Tibial nerve (tissue), 4 donors: Measurements from ENCODE around the gene GNG7. TPM values are rescaled to one million over a fixed set of nuclear protein-coding genes. Genes with fewer than 3 reads are reported as not detected.

Source experiments
- DNase-seq, 2 donors: peaks; one replicate each; pipeline ENCODE4 v3.0.0-alpha.2; 2019; ENCODE audit warnings: low spot score in 2 of 2
- H3K27ac ChIP-seq, 4 donors: fragments of 200-600 bp; sonication (generic) in 3 of 4; one replicate each; pipeline ENCODE4 v1.5.1; 2017 to 2019; ENCODE audit warnings: mild to moderate bottlenecking in 1 of 4
- H3K27me3 ChIP-seq, 2 donors: fragments of 200-600 bp; sonication (generic) in 1 of 2; one replicate each; pipeline versions ENCODE4 v1.5.1 to v1.6.0; 2017 to 2019
- H3K36me3 ChIP-seq, 3 donors: fragments of 200-600 bp; sonication (generic); one replicate each; pipeline ENCODE4 v1.5.1; 2018 to 2019
- H3K4me1 ChIP-seq, 4 donors: fragments of 200-600 bp; sonication (generic) in 3 of 4; one replicate each; pipeline ENCODE4 v1.5.1; 2017 to 2019
- H3K4me3 ChIP-seq, 4 donors: fragments of 200-600 bp; sonication (generic) in 3 of 4; one replicate each; pipeline ENCODE4 v1.5.1; 2017 to 2019; ENCODE audit warnings: mild to moderate bottlenecking in 1 of 4, moderate library complexity in 1 of 4
- H3K9me3 ChIP-seq, 4 donors: fragments of 200-600 bp; sonication (generic) in 3 of 4; one replicate each; pipeline ENCODE4 v1.5.1; 2017 to 2019
- CTCF ChIP-seq, 5 experiments: fragments of 200-600 bp in 3 of 5; fragments of 450-650 bp in 2 of 5; sonication (generic) in 3 of 5; IDR thresholded peaks; one replicate each; pipeline ENCODE4 v1.5.1; 2016 to 2019; ENCODE audit warnings: antibody characterized with exemption in 5 of 5, mild to moderate bottlenecking in 3 of 5, moderate library complexity in 2 of 5
- EP300 ChIP-seq, 2 donors: sonication (generic); formaldehyde crosslinking; IDR thresholded peaks; one replicate each; pipeline ENCODE4 v1.6.1; 2017; ENCODE audit warnings: antibody characterized with exemption in 2 of 2, mild to moderate bottlenecking in 1 of 2
- POLR2A ChIP-seq, 2 donors: fragments of 450-650 bp; IDR thresholded peaks; one replicate each; pipeline ENCODE4 v1.6.1; 2017; ENCODE audit warnings: antibody characterized with exemption in 2 of 2, mild to moderate bottlenecking in 2 of 2, moderate library complexity in 2 of 2
- WGBS, 2 donors: methylation state at CpG; one replicate each; pipeline ENCODE4 v1.1.5; 2018; 5-methylcytosine and 5-hydroxymethylcytosine counted together
- total RNA-seq, 4 donors: library from RNA; depleted of rRNA; stranded (reverse); fragments of >200 nt; gene quantifications; one replicate each; pipeline ENCODE4 v1.1.0, GENCODE V29; 2016

Gene GNG7
- total RNA-seq, 4 donors from 2014 or later, result 2.6 to 5.3 (median 3.5) TPM

GRCh38 chr19:2604747-2605329 is 97.7 kb downstream of the GNG7 start:
- Histone ChIP-seq H3K36me3 (no peaks in the 10 kb centered on the region), H3K4me1 (peaks cover 0 to 25% (median 0%) of the 10 kb centered on the region in 4 donors), H3K27ac (no peak overlapping the region), H3K4me3 (no peak overlapping the region), H3K9me3 (no peaks in the 10 kb centered on the region), H3K27me3 (no peaks in the 10 kb centered on the region)
- DNase-seq, result no peak
- WGBS, 2 donors, result 87 to 89% methylated on average over 8 of the region's 8 CpGs
- TF ChIP-seq POLR2A (IDR thresholded peaks at IDR 0.05) (no peak), EP300 (IDR thresholded peaks at IDR 0.05) (no peak), CTCF (IDR thresholded peaks at IDR 0.05) (no peak)

DNA sequence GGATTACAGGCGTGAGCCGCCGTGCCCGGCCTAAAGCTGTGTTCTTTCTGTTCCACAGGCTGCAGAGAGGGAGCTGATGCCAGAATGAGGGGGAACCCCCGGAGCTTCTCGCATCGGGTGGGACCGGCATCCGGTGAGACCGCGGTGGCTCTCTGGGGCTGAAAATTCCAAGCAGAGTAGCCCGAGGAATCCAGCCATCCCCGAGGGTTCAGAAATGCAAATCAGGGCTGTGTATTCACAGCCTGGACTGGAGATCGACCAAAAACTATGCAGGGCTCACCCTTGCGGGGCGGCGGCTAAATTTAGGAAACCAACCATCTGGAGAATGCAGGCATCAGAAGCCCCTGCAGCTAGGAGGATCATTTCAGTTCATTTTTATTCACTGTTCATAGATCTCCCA is 99.2 kb downstream of the GNG7 start:
- no peaks in the 10 kb centered on the region for H3K27me3 ChIP-seq
- TF ChIP-seq POLR2A (IDR thresholded peaks at IDR 0.05) (no peak), EP300 (IDR thresholded peaks at IDR 0.05) (peak in 1 of 2 donors; percentile 37)
- DNase-seq, result peak in 1 of 2 donors; percentile 51
- H3K27ac ChIP-seq, result peak overlapping the region; percentile 51 to 85 (median 66)
- peaks cover 0 to 37% (median 7%) of the 10 kb centered on the region in 4 donors for H3K4me1 ChIP-seq
- no peaks in the 10 kb centered on the region for H3K9me3 ChIP-seq
- H3K36me3 ChIP-seq, result no peaks in the 10 kb centered on the region
- 12 to 29% methylated on average over 17 of the region's 17 CpGs for WGBS, 2 donors
- peak overlapping the region in 2 of 4 donors; percentile 3 to 30 for H3K4me3 ChIP-seq

DNA sequence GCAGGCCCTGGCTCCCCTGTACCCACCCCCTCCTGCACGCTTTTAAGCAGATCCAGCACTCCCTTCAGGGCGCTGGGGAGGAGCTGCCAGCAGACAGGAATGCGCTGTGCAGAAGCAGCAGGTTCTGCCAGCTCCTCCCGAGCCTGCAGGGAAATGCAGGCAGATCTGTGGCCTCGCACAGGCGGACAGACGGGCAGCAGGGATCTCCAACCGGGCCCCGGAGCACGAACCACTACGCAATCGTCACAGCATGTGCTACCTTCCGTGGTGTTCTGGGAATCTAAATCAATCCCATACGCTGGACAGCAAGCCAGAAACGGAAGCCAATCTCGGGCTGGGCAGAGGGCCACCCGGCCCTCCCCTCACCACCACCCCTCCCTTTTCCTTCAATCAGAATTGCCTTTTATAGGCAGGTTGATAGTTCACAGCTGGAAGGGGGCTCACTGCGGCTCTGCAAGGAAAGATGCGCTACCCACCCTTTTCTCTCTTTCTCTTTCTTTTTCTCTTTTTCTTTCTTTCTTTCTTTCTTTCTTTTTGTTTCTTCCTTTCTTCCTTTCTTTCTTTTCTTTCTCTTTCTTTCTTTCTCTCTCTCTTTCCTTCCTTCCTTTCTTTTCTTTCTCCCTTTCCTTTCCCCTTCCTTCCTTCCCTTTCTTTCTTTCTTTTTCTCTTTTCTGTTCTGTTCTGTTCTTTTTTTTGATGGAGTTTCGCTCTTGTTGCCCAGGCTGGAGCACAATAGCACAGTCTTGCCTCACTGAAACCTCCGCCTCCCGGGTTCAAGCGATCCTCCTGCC is 99.9 kb downstream of the GNG7 start:
- Histone ChIP-seq H3K36me3 (no peaks in the 10 kb centered on the region), H3K9me3 (no peaks in the 10 kb centered on the region), H3K4me3 (peak overlapping the region in 2 of 4 donors; percentile 28 to 30), H3K27ac (peak overlapping the region; percentile 51 to 85 (median 66)), H3K4me1 (peaks cover 0 to 37% (median 7%) of the 10 kb centered on the region in 4 donors), H3K27me3 (no peaks in the 10 kb centered on the region)
- DNase-seq, result peak; percentile 61 to 76
- WGBS, 2 donors, result 34 to 35% methylated on average over 22 to 23 of the region's 23 CpGs
- TF ChIP-seq POLR2A (IDR thresholded peaks at IDR 0.05) (no peak), CTCF (IDR thresholded peaks at IDR 0.05) (no peak), EP300 (IDR thresholded peaks at IDR 0.05) (peak; percentile 86 to 92)

DNA sequence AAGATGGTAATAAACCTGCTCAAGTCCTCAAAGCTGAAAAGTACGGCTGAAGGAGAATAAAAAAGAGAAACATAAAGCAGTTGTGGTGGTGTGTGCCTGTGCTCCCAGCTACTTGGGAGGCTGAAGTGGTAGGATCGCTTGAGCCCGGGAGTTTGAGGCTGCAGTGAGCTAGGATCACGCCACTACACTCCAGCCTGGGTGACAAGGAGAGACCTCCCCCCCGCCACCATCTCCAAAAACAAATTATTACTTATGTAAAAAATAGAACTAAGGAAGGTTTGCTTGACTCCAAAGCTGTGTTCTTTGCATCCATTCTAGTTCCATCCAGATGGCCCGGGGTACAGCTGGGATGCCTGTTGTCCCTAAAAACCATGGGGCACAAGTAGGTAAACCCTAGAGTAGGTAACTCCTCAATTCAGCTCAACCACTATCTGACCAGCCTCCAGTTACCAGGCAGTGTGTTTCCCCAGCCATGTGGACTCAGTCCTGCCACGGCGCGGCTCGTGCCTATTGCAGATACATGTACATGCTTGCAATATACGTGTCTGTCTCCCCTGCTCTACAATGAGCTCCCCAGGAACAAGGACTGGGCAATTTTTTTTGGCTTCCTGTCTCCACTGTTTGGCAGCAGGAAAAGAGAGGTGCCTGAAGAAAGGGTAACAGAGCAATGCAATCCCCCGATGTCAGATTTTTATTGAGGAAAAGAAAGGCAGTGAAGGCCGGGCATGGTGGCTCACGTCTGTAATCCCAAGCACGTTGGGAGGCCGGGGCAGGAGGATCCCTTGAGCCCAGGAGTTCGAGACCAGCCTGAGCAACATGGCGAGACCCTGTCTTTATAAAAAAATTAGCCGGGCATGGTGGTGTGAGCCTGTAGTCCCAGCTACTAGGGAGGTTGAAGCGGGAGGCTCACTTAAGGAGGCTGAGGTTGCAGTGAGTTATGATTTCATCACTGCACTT is 101.3 kb downstream of the GNG7 start:
- Histone ChIP-seq H3K4me3 (no peak overlapping the region), H3K27me3 (no peaks in the 10 kb centered on the region), H3K9me3 (no peaks in the 10 kb centered on the region), H3K36me3 (no peaks in the 10 kb centered on the region), H3K4me1 (peaks cover 0 to 37% (median 7%) of the 10 kb centered on the region in 4 donors), H3K27ac (peak overlapping the region in 2 of 4 donors; percentile 60 to 85)
- TF ChIP-seq CTCF (IDR thresholded peaks at IDR 0.05) (no peak), EP300 (IDR thresholded peaks at IDR 0.05) (no peak), POLR2A (IDR thresholded peaks at IDR 0.05) (no peak)
- DNase-seq, result no peak
- WGBS, 2 donors, result 88 to 91% methylated on average over 20 of the region's 20 CpGs

DNA sequence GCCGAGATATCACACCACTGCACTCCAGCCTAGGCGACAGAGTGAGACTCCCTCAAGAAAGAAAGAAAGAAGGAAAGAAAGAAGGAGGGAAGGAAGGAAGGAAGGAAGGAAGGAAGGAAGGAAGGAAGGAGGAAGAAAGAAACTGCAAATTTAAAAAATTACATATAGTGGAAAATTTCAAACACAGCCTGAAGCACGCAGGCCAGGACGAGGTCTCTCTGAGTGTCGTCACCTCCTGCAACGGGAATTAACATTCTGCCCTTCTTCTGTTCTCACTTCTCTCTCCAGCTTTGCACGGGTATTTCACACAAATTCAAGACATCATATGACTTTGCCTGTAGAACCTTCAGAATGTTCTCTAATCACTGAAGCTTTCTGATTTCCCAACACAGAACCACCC is 108.2 kb downstream of the GNG7 start:
- H3K27ac ChIP-seq, result no peak overlapping the region
- H3K27me3 ChIP-seq, result no peaks in the 10 kb centered on the region
- no peak overlapping the region for H3K4me3 ChIP-seq
- H3K9me3 ChIP-seq, result no peaks in the 10 kb centered on the region
- H3K4me1 ChIP-seq, result peaks cover 0 to 9% (median 4%) of the 10 kb centered on the region in 4 donors
- TF ChIP-seq CTCF (IDR thresholded peaks at IDR 0.05) (no peak), EP300 (IDR thresholded peaks at IDR 0.05) (no peak), POLR2A (IDR thresholded peaks at IDR 0.05) (no peak)
- no peak for DNase-seq
- no peaks in the 10 kb centered on the region for H3K36me3 ChIP-seq
- 70 to 77% methylated on average over 7 of the region's 7 CpGs for WGBS, 2 donors
